Lung microvascular endothelial cell (primary cell): ENCODE data around the gene NF2. TPM values are rescaled to one million over a fixed set of nuclear protein-coding genes. Genes with fewer than 3 reads are reported as not detected.

Source experiments
- DNase-seq, 2 donors: peaks; one replicate each; pipeline versions ENCODE4 v3.0.0 to v3.0.0-alpha.2; 2010; ENCODE audit warnings: low read depth in 2 of 2
- total RNA-seq: library from RNA; depleted of rRNA; stranded (reverse); fragments of >200 nt; gene quantifications from 2 replicates; pipeline ENCODE4 v1.2.1, GENCODE V29; 2014

Gene NF2
- total RNA-seq, 1 donor from 2014 or later = 43.3 TPM

DNA sequence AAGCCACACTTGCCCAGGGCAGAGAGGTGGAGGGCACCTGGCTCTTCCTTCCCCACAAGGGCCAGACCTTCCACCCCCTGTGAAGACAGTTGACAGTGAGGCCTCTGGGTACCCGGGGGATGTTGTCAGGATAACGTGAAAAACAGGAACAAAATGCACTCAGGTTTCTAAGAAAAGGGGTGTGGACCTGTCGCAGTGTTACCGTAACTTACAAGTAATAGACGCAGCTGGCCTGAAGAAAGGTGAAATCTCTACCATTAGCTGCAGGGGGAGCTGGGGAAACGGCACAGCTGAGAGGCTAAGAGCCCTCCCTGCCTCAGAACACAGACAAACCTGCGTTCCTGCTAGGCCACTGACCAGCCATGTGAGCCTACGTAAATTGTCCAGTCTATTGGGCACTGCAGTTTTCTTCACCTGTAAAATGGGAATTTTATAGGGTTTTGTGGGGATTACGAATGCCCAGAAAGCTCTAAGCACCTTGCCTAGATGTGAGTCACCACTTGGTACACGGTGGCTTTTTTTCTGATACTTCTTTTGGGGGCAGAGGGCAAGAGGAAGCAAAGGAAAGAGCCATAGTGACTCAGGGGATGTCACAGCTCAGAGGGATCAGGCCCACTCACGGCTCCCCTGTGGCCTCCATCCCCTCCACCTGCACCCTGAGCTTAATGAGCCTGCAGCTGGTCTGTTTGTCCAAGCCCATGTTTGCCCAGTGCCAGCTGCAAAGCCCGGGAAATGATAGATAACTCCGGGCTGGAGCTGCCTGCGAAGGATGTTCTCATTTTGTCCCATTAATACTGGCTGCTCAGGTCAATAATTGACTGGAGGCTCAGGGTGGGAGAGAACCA is 97.9 kb downstream of the NF2 start:
- peak; percentile 17 to 32 for DNase-seq

DNA sequence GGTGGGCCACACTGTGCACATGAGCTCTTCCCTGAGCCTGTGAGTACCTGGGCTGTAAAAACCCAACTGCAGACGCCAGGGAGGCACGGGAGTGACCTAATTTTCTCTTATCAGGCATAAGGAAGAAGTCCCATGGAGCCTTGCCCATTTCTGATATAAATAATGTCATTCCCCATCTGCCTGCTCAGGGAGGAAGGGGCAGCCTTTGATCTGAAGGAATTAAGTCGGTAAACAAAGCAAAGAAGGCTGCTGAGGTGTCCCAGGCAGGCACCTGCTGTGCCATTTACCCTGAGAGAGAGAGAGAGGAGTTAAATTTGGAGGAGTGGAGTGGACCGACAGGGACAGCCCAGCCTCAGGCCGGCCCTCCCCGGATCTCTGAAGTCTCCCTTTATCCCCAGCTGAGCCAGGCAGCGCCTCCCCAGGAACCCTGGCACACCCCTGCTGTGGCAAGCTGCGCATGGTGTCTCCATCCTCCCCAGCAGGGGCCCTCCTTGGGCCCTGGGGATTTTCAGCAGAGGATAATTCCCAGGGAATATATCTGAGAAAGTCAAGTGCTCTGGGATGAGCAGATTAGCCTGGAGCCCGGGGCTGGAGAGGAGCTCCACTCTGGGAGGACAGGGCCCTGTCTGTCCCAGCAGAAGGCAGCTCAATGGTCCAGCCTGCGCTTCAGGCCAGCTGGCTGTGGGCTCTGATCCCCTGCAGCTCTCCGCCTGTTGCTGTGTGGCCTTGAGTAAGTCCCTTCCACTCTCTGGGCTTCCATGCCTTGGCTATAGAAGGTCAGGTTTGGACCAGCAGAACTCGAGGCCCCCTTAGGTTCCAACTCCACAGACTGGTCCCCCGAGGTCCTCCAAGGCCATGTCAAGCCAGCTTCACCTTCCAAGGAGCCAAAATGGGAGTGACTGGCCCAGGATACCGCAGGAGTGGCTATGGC is 98.8 kb downstream of the NF2 start:
- no peak for DNase-seq

DNA sequence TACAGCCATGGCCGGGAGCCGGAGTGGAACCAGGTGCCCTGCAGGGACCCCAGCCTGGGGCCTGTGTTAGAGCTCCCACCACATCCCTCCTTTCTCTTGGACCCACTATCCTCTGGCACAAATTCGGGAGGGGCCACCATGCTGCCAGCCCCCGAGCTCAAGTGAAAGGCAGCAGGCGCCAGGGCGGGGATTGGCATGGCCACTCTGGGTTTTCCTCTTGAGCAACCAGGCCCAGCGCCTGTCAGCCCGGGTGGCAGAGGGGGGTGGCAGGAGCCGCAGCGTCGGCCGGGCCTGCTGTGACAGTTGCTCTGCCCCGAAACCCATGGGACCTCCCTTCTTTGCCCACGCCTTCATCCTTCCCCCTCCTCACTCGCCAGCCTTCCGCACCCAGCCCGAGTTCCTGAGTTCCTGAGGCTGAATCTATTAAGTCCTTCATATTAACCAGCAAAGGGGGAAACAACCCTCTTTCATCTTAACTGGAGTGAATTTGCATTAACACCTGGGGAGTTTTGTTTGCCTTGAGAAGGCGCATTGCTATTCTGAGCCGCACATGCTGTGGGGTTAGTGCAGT is 99.6 kb downstream of the NF2 start:
- DNase-seq = no peak

DNA sequence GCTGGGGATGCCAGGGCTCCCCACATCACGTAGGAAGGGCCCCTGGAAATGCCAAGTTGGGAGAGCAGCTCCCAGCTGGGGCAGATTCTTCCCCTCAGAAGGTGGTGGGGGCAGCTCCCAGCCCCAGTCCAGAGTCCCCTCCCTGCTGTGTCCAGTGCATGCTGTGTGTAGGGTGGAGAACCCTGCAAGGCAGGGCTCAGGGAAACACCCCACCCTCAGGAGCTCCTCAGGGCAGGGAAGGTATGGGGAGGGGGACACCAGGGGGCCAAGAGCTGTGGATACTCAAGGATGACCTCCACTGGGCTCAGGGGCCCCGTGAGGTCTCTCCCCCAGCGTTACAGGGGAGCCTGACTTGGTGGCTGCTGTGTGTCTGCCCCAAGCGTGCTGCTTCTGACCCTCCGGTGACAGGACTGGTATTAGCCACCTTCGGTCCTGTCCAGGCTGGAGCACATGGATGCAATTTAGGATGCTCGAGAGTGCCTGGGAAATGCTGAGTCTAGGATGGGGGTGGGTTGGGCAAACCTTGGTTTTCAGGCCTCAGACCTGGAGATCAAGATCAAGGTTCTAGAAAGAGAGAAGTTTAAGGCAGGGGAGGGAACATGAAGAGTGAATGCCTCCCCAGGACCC is 100.2 kb downstream of the NF2 start:
- DNase-seq = no peak

DNA sequence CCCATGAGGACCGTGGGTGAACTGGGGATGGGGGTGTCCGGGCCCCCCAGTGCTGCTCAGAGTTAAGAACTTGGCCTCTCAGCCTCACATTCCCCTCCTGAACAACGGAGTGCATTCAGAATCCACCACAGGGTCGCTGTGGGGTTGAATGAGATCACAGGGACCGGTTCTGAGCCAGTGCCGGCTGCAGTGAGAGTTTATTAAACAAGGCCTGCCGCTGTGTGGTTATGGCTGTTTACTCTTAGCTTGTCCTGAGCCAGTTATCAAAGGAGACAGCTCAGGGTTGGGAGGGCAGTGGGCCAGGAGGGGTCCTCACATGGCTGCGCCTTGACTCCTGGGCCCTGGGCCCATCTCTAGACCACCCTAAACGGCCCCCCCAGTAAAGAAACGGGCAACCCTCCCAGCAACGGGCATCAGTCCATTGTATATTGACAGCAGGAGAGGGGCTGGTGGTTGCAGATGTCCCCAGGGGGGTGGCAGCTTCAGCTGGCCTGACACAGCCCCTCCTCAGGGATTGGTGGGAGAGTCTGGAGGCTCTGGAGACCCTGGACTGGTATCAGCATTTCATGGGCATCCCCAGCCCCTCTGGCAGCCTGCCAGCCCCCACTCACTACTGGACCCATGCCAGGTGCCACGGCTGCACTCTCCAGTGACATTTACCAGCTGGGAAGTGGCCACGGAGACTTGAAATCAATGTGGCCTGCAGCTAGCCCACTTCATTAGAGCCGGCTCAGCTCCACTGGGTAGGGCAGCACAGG is 101.3 kb downstream of the NF2 start:
- peak in 1 of 2 donors; percentile 8 for DNase-seq

DNA sequence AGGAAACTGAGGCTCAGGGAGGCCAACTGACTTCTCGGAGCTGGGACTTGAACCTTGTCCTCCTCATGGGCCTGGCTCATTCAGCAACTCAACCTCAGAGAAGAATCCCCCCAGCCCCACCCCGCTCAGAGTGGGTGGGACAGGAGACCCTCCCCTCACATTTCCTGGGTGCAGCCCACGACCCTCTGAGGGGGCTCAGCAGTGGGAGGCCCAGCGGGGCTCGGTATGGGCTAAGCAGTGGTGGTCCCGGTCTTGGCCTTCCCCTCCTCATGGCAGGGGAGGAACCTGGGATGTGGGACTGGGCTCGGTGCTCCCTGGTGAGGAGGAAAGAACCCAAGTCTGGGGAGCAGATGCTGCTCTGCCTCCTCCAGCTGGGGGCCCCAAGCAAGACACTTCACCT is 102.2 kb downstream of the NF2 start:
- no peak for DNase-seq

DNA sequence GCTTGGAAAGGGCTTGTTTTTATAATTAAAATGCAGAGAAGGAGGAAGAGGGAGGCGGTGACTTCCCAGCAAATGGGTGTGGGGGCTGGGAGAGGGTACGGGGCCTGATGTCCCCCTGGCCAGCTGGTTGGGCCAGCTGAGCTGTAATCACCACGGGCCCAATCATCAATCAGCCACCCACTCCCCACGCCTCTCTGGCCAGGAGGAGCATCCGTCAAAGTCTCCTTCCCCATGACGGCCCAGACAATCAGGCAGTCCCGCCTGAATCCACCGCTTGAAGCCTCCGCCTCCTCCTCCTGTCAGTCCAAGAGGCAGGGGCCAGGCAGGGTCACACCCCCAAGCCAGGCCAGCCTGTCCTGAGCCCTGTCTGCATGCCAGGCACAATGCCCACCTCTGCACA is 103.1 kb downstream of the NF2 start:
- DNase-seq = no peak

DNA sequence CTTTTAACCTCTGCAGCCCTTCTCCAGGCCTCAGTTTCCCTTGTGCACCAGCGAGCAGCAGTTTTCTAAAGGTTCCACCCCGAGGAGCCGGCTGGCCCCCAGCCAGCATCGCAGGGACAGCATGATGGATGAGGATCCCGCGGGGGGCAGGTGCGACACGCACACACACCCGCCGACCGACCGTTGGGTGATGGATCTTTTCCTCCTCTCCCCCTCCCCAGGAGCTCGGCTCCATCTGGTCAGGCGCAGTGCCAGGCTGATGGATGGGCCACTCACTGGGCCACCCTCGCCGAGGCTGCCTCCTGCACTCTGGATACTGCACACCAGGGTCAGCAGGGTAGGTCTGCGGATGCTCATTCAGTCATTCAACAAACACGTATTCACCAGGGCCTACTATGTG is 103.6 kb downstream of the NF2 start:
- DNase-seq = no peak

DNA sequence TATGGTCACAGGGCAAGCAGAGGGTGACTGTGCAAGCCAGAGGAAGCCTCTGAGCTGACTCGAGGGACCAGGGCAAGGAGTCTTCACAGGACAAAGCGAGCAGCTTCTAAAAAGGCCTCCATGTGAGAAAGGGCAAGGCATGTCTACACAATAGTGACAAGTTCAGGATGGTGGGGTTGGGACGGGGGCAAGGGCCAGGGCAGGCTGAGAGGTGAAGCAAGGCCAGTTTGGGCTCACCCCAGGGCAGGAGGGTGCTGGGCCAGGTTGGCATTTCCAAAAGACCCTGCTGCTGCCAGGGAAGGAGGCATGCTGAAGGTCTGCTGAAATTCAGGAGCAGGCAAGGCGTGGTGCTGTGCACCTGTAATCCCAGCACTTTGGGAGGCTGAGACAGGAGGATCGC is 104.0 kb downstream of the NF2 start:
- DNase-seq = no peak

DNA sequence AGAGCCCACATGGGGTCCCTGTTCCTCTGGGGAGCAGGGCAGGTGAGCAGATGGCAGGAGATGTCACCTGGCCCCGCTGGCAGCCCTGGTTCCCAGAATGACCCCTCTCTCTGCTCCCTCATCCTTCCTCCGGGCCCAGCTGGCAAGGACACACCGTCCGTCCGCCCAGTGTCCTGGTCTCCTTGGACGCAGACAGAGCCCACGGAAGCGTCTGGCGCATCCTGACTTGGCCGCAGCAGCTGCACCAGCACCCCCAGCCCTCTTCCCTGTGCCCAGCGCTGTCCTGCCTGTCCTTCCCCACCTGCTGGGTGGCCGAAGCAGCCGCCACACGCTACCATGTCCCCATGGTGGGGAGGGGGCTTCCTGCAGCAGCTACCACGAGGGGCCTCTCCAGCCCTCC is 106.8 kb downstream of the NF2 start:
- DNase-seq = no peak

DNA sequence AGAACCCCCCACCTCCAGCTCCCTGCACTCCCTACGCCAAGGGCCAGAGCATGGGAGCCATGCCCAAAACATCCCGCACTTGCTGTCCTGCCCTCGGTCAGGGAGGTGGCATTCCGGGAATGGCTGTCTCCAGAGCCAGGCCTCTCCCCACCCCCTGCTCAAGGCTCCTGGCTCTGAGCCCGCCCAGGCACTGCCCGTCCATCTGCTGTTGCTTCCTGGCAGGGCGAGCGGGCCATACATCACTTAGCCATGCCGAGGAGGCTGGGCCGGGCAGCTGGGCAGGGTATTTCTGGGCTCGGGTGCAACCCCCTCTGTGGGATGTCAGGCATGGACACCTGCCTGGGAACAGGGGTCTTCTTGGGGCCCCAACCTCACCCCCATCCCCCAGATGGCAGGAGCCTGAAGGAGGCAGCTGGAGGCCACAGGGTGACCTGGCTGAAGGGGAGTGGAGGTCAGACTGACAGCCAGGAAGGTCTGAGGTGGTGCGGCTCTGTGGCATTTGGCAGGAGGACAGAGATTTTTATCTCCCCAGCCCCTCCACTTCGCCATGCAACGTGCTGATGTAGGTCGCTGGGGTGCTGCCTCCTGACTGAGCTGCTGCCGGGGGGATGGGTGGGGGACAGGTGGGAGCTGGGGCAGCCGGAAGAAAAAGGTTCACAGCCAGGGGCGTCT is 107.6 kb downstream of the NF2 start:
- no peak for DNase-seq

DNA sequence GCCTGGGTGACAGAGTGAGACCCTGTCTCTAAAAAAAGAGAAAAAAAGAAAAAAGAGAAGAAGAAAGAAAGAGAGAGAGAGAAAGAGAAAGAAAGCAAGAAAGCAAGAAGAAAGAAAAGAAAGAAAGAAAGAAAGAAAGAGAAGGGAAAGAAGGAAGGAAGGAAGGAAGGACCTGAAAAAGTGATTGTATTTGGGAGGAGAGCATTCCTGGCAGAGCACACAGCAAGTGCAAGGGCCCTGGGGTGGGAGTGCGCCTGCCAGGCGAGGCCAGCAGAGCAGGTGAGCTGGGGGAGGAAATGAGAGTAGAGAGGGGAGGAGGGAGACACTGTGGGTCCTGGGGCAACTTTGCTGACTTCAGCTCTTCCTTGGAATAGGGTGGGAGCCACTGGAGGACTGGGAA is 108.7 kb downstream of the NF2 start:
- no peak for DNase-seq

DNA sequence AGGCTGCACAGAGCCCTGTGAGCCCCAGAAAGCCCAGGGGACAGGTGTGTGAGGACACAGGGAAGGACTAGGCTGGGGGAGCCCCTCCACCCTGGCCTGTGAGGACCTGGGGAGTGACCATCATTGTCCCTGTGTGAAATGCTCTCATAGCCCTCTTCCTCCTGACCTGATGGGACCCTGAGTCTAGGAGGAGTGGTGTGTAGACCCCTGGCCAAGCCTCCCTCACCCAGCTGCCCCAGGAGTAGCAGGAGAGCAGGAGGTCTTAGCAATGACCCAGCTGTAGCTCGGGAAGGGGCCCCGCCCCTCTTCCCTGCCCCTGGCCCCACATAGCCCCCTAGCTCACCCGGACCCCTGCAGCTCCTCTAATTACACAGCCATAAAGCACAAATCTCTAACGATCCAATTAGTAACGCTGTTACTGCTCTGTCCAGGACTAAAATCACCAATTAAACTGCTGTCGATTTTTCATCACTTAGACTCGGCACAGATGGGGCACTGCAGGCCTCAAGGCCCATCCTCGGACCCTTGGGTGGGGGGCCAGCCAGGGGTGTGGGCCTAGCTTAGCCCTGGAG is 109.8 kb downstream of the NF2 start:
- no peak for DNase-seq

DNA sequence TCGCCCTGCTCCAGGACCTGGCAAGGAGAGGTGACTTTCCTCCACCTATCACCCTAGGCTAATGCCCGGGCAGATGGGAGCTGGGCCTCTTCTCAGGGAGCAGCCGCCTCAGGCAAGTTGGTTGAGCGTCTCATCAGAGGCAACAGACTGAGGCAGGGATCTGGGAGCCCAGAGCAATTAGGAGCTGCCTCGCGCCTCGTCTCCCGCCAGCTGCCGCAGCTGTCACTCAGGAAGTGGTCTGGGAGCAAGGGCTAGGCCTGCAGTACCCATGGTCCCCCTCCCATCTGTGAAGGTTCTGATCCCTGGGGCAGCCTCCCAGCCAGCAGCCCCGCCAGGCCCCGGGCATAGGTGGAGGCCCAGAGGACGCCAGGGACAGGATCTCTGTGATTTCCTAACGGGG is 111.8 kb downstream of the NF2 start:
- DNase-seq = no peak

DNA sequence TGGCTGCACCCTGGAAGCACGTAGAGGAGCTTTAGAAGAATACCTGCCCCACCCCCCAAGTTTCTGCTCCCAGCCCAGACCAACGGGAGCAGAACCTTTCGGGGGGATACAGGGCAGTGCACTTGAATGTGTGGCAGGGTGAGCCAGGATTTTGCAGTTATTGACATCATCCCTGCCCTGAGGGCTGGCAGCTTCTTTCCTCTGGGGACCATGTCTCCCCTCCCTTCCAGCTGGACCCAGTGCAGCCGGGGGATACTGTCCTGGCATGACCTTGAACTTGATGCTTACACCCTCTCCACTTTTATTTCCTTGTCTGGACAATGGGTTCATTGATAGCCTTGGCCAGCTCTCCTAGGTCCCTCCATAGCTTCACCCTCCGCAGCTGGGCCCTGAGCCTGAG is 112.3 kb downstream of the NF2 start:
- DNase-seq = no peak

DNA sequence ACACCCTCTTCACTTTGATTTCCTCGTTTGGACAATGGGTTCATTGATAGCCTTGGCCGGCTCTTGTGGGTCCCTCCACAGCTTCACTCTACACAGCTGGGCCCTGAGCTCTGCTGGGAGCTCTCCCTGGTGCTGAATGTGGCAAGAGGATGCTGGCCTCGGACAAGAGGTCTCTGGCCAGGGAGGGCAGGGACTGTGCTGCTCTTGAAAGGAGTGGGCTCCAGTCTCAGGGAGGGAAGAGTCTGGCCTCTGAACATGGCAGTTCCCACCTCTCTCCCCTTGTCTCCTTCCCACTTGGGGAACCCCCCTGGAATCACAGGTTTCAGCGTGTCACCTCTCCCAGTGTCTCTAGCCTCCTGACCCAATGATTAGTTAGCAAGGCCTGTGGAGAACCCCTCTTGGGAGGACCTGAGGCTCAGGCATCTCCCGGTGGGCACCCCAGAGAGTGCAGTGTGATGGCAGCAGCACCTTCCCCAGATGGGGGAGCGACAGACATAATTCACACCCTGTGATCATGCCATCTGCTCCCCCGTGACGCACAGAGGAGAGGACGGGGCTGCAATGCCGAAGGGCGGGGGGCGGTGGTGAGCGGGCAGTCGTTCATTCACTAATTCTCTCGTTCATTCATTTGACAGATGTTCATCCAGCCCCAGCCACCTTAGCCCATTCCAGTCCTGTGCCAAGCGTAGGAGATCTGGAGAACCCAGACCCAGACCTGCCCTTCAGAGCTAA is 113.5 kb downstream of the NF2 start:
- DNase-seq = peak; percentile 83 to 87

DNA sequence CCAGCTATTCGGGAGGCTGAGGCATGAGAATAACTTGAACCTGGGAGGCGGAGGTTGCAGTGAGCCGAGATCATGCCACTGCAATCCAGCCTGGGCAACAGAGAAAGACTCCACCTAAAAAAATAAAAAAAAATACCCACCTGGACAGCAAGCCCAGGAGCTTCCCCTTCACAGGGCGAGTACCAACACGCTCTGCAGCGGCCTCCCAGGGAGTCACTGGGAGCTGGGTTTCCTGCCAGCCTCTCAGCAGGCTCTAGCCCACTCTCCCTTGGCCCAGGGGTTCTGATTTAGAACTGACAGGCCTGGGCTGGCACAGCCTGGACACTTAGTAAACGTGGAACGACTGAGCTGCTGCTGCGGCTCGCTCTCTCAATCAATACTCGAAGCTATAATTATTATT is 114.4 kb downstream of the NF2 start:
- no peak for DNase-seq

DNA sequence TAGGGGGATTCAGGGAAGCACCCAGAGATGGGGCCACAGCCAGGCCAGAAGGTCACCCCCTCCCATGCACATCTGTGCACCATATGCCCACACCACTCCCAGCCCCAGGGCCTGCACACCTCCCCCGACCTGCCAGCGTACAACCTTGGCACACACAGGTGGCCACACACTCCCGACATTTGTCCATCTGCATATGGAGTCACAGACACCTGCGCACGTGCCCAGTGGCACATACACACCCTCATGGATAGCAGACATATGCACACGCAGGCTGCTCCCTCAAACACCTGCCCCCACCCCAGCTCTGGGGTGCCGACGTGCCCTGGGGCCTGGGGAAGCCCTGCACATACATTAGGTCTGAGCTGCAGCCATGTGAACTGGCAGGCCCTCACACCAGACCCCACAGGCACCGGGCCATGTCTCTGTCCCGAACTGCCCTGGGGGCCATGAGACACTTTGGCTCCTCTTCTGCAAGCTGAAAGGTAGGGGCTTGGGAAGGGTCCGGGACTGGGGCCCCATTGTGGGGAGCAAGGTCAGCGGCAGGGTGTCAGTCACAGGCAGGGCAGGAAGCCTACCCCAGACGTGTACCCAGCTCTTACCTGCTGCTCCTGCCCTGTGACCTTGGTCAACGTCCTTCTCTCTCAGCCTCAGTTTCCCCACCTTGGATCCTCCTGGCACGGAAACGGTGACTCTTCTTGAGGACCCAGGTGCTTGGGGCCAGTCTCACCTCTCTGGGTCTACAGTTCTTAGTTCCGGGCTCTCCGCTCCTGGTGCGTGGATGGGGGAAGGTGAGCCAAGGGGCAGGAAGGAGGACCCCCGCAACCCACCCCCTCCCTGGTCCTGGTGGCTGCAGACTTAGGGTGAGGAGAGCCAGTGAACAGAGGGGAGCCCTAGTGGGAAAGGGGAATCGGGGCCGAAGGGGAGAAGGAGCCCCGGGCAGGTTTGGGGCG is 115.8 kb downstream of the NF2 start:
- no peak for DNase-seq
